MM.1S (cell line): Measurements from ENCODE around the gene CDC20.

Experiments
- DNase-seq: peaks from one replicate; pipeline ENCODE4 v3.0.0-alpha.2; 2015
- H2AFZ ChIP-seq: fragments of 300-600 bp; sonication (generic); 2 replicates; pipeline ENCODE4 v1.6.0; 2016; ENCODE audit warnings: antibody characterized with exemption, low read length
- H3F3A ChIP-seq: fragments of 300-600 bp; sonication (generic); 2 replicates; pipeline ENCODE4 v1.6.1; 2016; ENCODE audit warnings: mild to moderate bottlenecking, antibody characterized with exemption, low read length, moderate library complexity, mixed read lengths; ENCODE audit not compliant: insufficient read depth
- H3K27ac ChIP-seq: fragments of 300-600 bp; sonication (generic); 2 replicates; pipeline ENCODE4 v1.5.1; 2016; ENCODE audit warnings: mild to moderate bottlenecking, low read length
- H3K27me3 ChIP-seq: fragments of 300-600 bp; sonication (generic); replicated peaks from 2 replicates; pipeline ENCODE4 v1.6.0; 2016; ENCODE audit warnings: low read length; ENCODE audit not compliant: insufficient read depth
- H3K36me3 ChIP-seq: fragments of 300-600 bp; sonication (generic); replicated peaks from 2 replicates; pipeline ENCODE4 v1.6.1; 2016; ENCODE audit warnings: mild to moderate bottlenecking, low read length, mixed read lengths; ENCODE audit not compliant: insufficient read depth
- H3K4me1 ChIP-seq: fragments of 300-600 bp; sonication (generic); 2 replicates; pipeline ENCODE4 v1.6.1; 2016; ENCODE audit warnings: low read length, mixed read lengths
- H3K4me2 ChIP-seq: fragments of 300-600 bp; sonication (generic); 2 replicates; pipeline ENCODE4 v1.6.0; 2016; ENCODE audit warnings: low read depth, low read length
- H3K4me3 ChIP-seq: fragments of 300-600 bp; sonication (generic); 2 replicates; pipeline ENCODE4 v1.5.1; 2016; ENCODE audit warnings: low read length, mixed read lengths
- H3K79me2 ChIP-seq: fragments of 300-600 bp; sonication (generic); 2 replicates; pipeline ENCODE4 v1.6.1; 2016; ENCODE audit warnings: mixed run types, low read length, mixed read lengths
- H3K9ac ChIP-seq: fragments of 300-600 bp; sonication (generic); 2 replicates; pipeline ENCODE4 v1.6.1; 2016; ENCODE audit warnings: low read length, mixed read lengths
- H3K9me2 ChIP-seq: fragments of 300-600 bp; sonication (generic); replicated peaks from 2 replicates; pipeline ENCODE4 v1.6.1; 2016; ENCODE audit warnings: mild to moderate bottlenecking, low read length, mixed read lengths; ENCODE audit not compliant: insufficient read depth
- H3K9me3 ChIP-seq: fragments of 300-600 bp; sonication (generic); replicated peaks from 2 replicates; pipeline ENCODE4 v1.6.1; 2016; ENCODE audit warnings: mild to moderate bottlenecking, low read length, mixed read lengths; ENCODE audit not compliant: insufficient read depth
- H4K20me1 ChIP-seq: fragments of 300-600 bp; sonication (generic); 2 replicates; pipeline ENCODE4 v1.6.1; 2016; ENCODE audit warnings: mild to moderate bottlenecking, low read length, moderate library complexity, mixed read lengths; ENCODE audit not compliant: insufficient read depth
- EZH2 ChIP-seq: fragments of 300-600 bp; sonication (generic); optimal IDR thresholded peaks from 2 replicates; pipeline ENCODE3; 2017; ENCODE audit warnings: low read depth, mild to moderate bottlenecking, antibody characterized with exemption, low read length, mixed read lengths
- EZH2phosphoT487 ChIP-seq: fragments of 300-600 bp; sonication (generic); IDR thresholded peaks from 2 replicates; pipeline ENCODE4 v1.6.1; 2018; ENCODE audit warnings: antibody characterized with exemption, low read length
- TF ChIP-seq, protein P1 (sequence below): fragments of 300-600 bp; sonication (generic); IDR thresholded peaks from 2 replicates; pipeline ENCODE4 v1.5.1; 2016; ENCODE audit warnings: antibody characterized with exemption, low read length, mixed read lengths

The CDC20 gene

DNA sequence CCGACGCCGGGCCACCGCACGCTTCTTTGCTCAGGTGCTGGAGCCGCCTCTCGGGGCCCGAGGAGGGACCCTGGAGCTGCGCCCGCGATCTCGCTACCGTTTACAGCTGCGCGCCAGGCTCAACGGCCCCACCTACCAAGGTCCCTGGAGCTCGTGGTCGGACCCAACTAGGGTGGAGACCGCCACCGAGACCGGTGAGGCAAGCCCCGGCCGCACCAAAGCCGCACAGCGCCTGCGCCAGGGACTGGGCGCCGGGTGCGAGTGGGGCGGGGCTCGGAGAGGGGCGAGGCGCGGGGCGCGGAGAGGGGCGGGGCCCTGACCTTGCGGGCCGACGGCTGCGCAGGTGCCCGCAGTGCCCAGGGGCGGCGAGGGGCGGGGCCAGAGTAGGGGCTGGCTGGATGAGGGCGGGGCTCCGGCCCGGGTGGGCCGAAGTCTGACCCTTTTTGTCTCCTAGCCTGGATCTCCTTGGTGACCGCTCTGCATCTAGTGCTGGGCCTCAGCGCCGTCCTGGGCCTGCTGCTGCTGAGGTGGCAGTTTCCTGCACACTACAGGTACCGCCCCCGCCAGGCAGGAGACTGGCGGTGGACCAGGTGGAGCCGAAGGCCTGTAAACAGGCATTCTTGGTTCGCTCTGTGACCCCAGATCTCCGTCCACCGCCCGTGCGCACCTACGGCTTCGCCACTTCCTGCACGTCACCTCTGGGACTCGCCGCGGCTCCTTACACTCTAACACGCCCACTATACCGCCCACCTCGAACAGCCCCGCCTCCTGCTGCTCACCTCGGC is 9.8 kb upstream of the CDC20 start:
- peak overlapping the region; percentile 73 for H3K4me3 ChIP-seq
- no peaks in the 10 kb centered on the region for H3K9me3 ChIP-seq
- no peaks in the 10 kb centered on the region for H4K20me1 ChIP-seq
- no peaks in the 10 kb centered on the region for H3K79me2 ChIP-seq
- H3F3A ChIP-seq, result peaks cover 9% of the 10 kb centered on the region
- H3K4me1 ChIP-seq, result peaks cover 10% of the 10 kb centered on the region
- peak overlapping the region; percentile 85 for H3K9ac ChIP-seq
- peak overlapping the region; percentile 95 for H3K27ac ChIP-seq
- 0 out of 2 replicates have a peak, but pooled peaks cover 6% of the 10 kb centered on the region for H3K27me3 ChIP-seq
- TF ChIP-seq, protein P1, sequence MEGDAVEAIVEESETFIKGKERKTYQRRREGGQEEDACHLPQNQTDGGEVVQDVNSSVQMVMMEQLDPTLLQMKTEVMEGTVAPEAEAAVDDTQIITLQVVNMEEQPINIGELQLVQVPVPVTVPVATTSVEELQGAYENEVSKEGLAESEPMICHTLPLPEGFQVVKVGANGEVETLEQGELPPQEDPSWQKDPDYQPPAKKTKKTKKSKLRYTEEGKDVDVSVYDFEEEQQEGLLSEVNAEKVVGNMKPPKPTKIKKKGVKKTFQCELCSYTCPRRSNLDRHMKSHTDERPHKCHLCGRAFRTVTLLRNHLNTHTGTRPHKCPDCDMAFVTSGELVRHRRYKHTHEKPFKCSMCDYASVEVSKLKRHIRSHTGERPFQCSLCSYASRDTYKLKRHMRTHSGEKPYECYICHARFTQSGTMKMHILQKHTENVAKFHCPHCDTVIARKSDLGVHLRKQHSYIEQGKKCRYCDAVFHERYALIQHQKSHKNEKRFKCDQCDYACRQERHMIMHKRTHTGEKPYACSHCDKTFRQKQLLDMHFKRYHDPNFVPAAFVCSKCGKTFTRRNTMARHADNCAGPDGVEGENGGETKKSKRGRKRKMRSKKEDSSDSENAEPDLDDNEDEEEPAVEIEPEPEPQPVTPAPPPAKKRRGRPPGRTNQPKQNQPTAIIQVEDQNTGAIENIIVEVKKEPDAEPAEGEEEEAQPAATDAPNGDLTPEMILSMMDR, result peak; percentile 8; the same call in 1 of the 2 replicates
- TF ChIP-seq EZH2 (no peak), EZH2phosphoT487 (no peak)
- no peaks in the 10 kb centered on the region for H3K36me3 ChIP-seq
- peak overlapping the region; percentile 72 for H3K4me2 ChIP-seq
- H3K9me2 ChIP-seq, result no peaks in the 10 kb centered on the region
- peak overlapping the region; percentile 87 for H2AFZ ChIP-seq
- DNase-seq, result peak; percentile 96

DNA sequence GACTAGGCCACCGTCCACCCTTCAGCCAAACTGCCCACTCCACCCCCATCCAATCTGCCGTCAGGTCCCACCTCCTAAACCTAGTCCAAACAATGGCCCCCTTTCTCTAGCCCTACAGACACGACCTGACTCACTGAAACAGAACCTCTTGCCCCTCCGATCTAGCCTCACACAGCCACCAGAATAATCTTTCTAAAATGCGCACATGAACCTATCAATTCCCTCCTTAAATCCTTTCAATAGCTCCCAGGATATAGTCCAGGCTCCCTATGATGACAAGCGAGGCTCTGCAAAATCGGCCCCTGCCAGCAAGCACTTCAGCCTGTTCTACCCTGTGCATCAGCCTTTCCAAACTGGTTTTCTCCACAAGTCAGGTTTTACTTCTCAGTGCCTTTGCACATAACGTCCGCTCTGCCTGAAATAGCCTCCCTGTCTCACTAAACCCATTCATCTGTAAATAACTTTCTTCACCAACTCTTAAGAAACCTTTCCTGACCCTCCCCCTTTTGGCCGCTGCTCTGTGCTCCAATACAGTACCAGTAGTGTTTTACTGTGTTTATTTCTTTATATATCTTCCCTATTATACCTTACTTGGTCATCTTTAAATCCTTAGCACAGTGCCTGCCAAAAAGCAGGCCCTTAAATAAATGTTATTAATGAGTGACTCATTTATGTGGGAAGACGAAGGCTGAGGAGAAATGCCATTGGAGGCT is 9.0 kb upstream of the CDC20 start:
- Histone ChIP-seq H3K9me3 (no peaks in the 10 kb centered on the region), H4K20me1 (no peaks in the 10 kb centered on the region), H3K9me2 (no peaks in the 10 kb centered on the region), H3K36me3 (no peaks in the 10 kb centered on the region), H3K4me2 (peak overlapping the region; percentile 72), H3F3A (peaks cover 9% of the 10 kb centered on the region), H3K79me2 (no peaks in the 10 kb centered on the region), H3K9ac (peak overlapping the region; percentile 85), H3K27me3 (0 out of 2 replicates have a peak, but pooled peaks cover 6% of the 10 kb centered on the region), H2AFZ (peak overlapping the region; percentile 87), H3K4me3 (peak overlapping the region; percentile 73), H3K27ac (peak overlapping the region; percentile 95), H3K4me1 (peaks cover 10% of the 10 kb centered on the region)
- peak; percentile 10 for DNase-seq
- no peak for TF ChIP-seq EZH2
- TF ChIP-seq EZH2phosphoT487, result no peak
- TF ChIP-seq, protein P1, result no peak

DNA sequence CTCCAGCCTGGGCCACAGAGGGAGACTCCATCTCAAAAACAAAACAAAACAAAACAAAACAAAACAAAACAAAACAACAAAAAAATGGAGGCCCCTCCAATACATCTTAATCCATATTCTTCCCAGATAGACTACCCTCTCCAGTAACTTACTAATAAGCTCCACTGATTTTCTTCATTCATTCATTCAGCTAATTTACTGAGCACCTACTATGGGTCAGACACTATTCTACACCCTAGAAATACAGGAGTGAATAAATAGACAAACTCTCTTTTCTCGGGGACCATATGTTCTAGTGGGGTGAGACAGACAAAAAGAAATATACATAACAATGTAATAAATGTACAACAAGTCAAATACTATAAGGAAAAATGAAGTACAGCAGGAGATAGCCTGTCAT is 7.8 kb upstream of the CDC20 start:
- TF ChIP-seq, protein P1, result no peak
- no peak for TF ChIP-seq EZH2
- no peak for TF ChIP-seq EZH2phosphoT487
- H3K9me3 ChIP-seq, result no peaks in the 10 kb centered on the region
- no peak overlapping the region for H3K4me3 ChIP-seq
- H3K4me1 ChIP-seq, result peaks cover 10% of the 10 kb centered on the region
- H3K4me2 ChIP-seq, result no peak overlapping the region
- no peaks in the 10 kb centered on the region for H3K36me3 ChIP-seq
- H3K9ac ChIP-seq, result no peak overlapping the region
- H4K20me1 ChIP-seq, result no peaks in the 10 kb centered on the region
- H2AFZ ChIP-seq, result no peak overlapping the region
- no peak overlapping the region for H3K27ac ChIP-seq
- no peak for DNase-seq
- no peaks in the 10 kb centered on the region for H3K9me2 ChIP-seq
- no peaks in the 10 kb centered on the region for H3K79me2 ChIP-seq
- 0 out of 2 replicates have a peak, but pooled peaks cover 6% of the 10 kb centered on the region for H3K27me3 ChIP-seq
- H3F3A ChIP-seq, result peaks cover 9% of the 10 kb centered on the region
